Dendritic cell treated with granulocyte-macrophage colony-stimulating factor and Interleukin-4, amounts not matched to agents 40 ng/mL and 50 ng/mL, for 4 days (primary cell): ENCODE measurements around the gene HAAO.

Source experiments
- H3K27ac Mint-ChIP-seq: one replicate; pipeline ENCODE4 v1.8.0; 2022; ENCODE audit warnings: mild to moderate bottlenecking, mixed read lengths
- H3K27me3 Mint-ChIP-seq: one replicate; pipeline ENCODE4 v1.8.0; 2022; ENCODE audit warnings: mild to moderate bottlenecking, mixed read lengths
- H3K36me3 Mint-ChIP-seq: one replicate; pipeline ENCODE4 v1.8.0; 2022; ENCODE audit warnings: low read depth, mixed read lengths
- H3K4me1 Mint-ChIP-seq: one replicate; pipeline ENCODE4 v1.8.0; 2022; ENCODE audit warnings: low read depth, mixed read lengths
- H3K4me3 Mint-ChIP-seq: one replicate; pipeline ENCODE4 v1.8.0; 2022; ENCODE audit warnings: mild to moderate bottlenecking, moderate library complexity, mixed read lengths
- H3K9me3 Mint-ChIP-seq: one replicate; pipeline ENCODE4 v1.8.0; 2022; ENCODE audit warnings: mixed read lengths
- intact Hi-C: fragments of 100-400 bp; cut with micrococcal nuclease; formaldehyde crosslinking; loops from one replicate; pipeline ENCODE4 v1.15.0; 2022

Gene HAAO

GRCh38 chr2:42777883-42778805, 14.2 kb downstream of the HAAO start:
- H3K4me3 Mint-ChIP-seq, result no peak overlapping the region
- H3K9me3 Mint-ChIP-seq, result no peaks in the 10 kb centered on the region
- no peaks in the 10 kb centered on the region for H3K27me3 Mint-ChIP-seq
- peaks cover 51% of the 10 kb centered on the region for H3K36me3 Mint-ChIP-seq
- H3K4me1 Mint-ChIP-seq, result peaks cover 12% of the 10 kb centered on the region
- intact Hi-C loops, result loop anchor here (10.0 kb wide), 1 partner anchor 63 kb away; no protein-coding TSS in a partner anchor
- H3K27ac Mint-ChIP-seq, result no peak overlapping the region

- Mint-ChIP-seq H3K27ac (no peak overlapping the region), H3K9me3 (no peaks in the 10 kb centered on the region), H3K4me1 (peaks cover 12% of the 10 kb centered on the region), H3K4me3 (no peak overlapping the region), H3K27me3 (no peaks in the 10 kb centered on the region), H3K36me3 (peaks cover 29% of the 10 kb centered on the region)
- intact Hi-C loops, result loop anchor here (10.0 kb wide), 1 partner anchor 61 kb away; no protein-coding TSS in a partner anchor
These were observed 16.6 kb downstream of the HAAO start for GRCh38 chr2:42775810-42776209.

GRCh38 chr2:42775186-42775585, 17.2 kb downstream of the HAAO start:
- Mint-ChIP-seq H3K9me3 (no peaks in the 10 kb centered on the region), H3K36me3 (peaks cover 22% of the 10 kb centered on the region), H3K27me3 (no peaks in the 10 kb centered on the region), H3K4me1 (peaks cover 19% of the 10 kb centered on the region), H3K4me3 (no peak overlapping the region), H3K27ac (no peak overlapping the region)
- intact Hi-C loops, result loop anchor here (10.0 kb wide), 1 partner anchor 60 kb away; no protein-coding TSS in a partner anchor

GRCh38 chr2:42771546-42772153, 20.7 kb downstream of the HAAO start:
- Mint-ChIP-seq H3K36me3 (peaks cover 21% of the 10 kb centered on the region), H3K9me3 (no peaks in the 10 kb centered on the region), H3K4me1 (peaks cover 24% of the 10 kb centered on the region), H3K27me3 (peaks cover 4% of the 10 kb centered on the region), H3K27ac (no peak overlapping the region), H3K4me3 (no peak overlapping the region)
- intact Hi-C loops, result loop anchor here (10.0 kb wide), 1 partner anchor 57 kb away; no protein-coding TSS in a partner anchor

GRCh38 chr2:42770288-42771131, 21.9 kb downstream of the HAAO start:
- intact Hi-C loops, result loop anchor here (10.0 kb wide), 1 partner anchor 56 kb away; no protein-coding TSS in a partner anchor
- Mint-ChIP-seq H3K4me1 (peaks cover 24% of the 10 kb centered on the region), H3K36me3 (peaks cover 21% of the 10 kb centered on the region), H3K9me3 (no peaks in the 10 kb centered on the region), H3K27ac (no peak overlapping the region), H3K4me3 (no peak overlapping the region), H3K27me3 (peaks cover 7% of the 10 kb centered on the region)

- intact Hi-C loops, result loop anchor here (10.0 kb wide), 1 partner anchor 55 kb away; no protein-coding TSS in a partner anchor
- no peak overlapping the region for H3K27ac Mint-ChIP-seq
- peaks cover 20% of the 10 kb centered on the region for H3K4me1 Mint-ChIP-seq
- peaks cover 7% of the 10 kb centered on the region for H3K27me3 Mint-ChIP-seq
- peaks cover 21% of the 10 kb centered on the region for H3K36me3 Mint-ChIP-seq
- H3K9me3 Mint-ChIP-seq, result no peaks in the 10 kb centered on the region
- no peak overlapping the region for H3K4me3 Mint-ChIP-seq
These were observed 22.6 kb downstream of the HAAO start for GRCh38 chr2:42769583-42770287.

GRCh38 chr2:42768706-42769256, 23.6 kb downstream of the HAAO start:
- H3K4me3 Mint-ChIP-seq, result no peak overlapping the region
- H3K9me3 Mint-ChIP-seq, result no peaks in the 10 kb centered on the region
- H3K36me3 Mint-ChIP-seq, result peaks cover 18% of the 10 kb centered on the region
- intact Hi-C loops, result no loop called here
- H3K4me1 Mint-ChIP-seq, result peaks cover 27% of the 10 kb centered on the region
- H3K27me3 Mint-ChIP-seq, result peaks cover 8% of the 10 kb centered on the region
- H3K27ac Mint-ChIP-seq, result no peak overlapping the region

- H3K36me3 Mint-ChIP-seq, result peaks cover 16% of the 10 kb centered on the region
- H3K4me1 Mint-ChIP-seq, result peaks cover 33% of the 10 kb centered on the region
- H3K27ac Mint-ChIP-seq, result no peak overlapping the region
- peaks cover 13% of the 10 kb centered on the region for H3K27me3 Mint-ChIP-seq
- intact Hi-C loops, result no loop called here
- no peaks in the 10 kb centered on the region for H3K9me3 Mint-ChIP-seq
- no peak overlapping the region for H3K4me3 Mint-ChIP-seq
These were observed 24.3 kb downstream of the HAAO start for GRCh38 chr2:42767899-42768705.

- Mint-ChIP-seq H3K4me3 (no peak overlapping the region), H3K9me3 (no peaks in the 10 kb centered on the region), H3K4me1 (peaks cover 41% of the 10 kb centered on the region)
These were observed 25.1 kb downstream of the HAAO start for GRCh38 chr2:42767080-42767898.

GRCh38 chr2:42765686-42766085, 26.7 kb downstream of the HAAO start:
- peaks cover 50% of the 10 kb centered on the region for H3K4me1 Mint-ChIP-seq
- no peak overlapping the region for H3K27ac Mint-ChIP-seq
- peaks cover 30% of the 10 kb centered on the region for H3K27me3 Mint-ChIP-seq
- H3K4me3 Mint-ChIP-seq, result no peak overlapping the region
- peaks cover 16% of the 10 kb centered on the region for H3K36me3 Mint-ChIP-seq
- intact Hi-C loops, result no loop called here
- H3K9me3 Mint-ChIP-seq, result no peaks in the 10 kb centered on the region

More at GRCh38 chr2:42767080-42767898, 25.1 kb downstream of the HAAO start:
- Mint-ChIP-seq H3K27me3 (peaks cover 16% of the 10 kb centered on the region), H3K36me3 (peaks cover 16% of the 10 kb centered on the region), H3K27ac (peak overlapping the region; percentile 2)
- intact Hi-C loops, result no loop called here

GRCh38 chr2:42764901-42765300, 27.5 kb downstream of the HAAO start:
- peaks cover 37% of the 10 kb centered on the region for H3K27me3 Mint-ChIP-seq
- intact Hi-C loops, result no loop called here
- no peaks in the 10 kb centered on the region for H3K9me3 Mint-ChIP-seq
- peaks cover 45% of the 10 kb centered on the region for H3K4me1 Mint-ChIP-seq
- H3K36me3 Mint-ChIP-seq, result peaks cover 16% of the 10 kb centered on the region
- no peak overlapping the region for H3K4me3 Mint-ChIP-seq
- no peak overlapping the region for H3K27ac Mint-ChIP-seq

GRCh38 chr2:42764096-42764495, 28.3 kb downstream of the HAAO start, which contains the start of gene OXER1:
OXER1 (minus strand) TSS chr2:42764135; CDS start chr2:42764062, 73 bp downstream.
- peaks cover 16% of the 10 kb centered on the region for H3K36me3 Mint-ChIP-seq
- H3K9me3 Mint-ChIP-seq, result no peaks in the 10 kb centered on the region
- H3K27me3 Mint-ChIP-seq, result peaks cover 42% of the 10 kb centered on the region
- intact Hi-C loops, result no loop called here
- H3K4me1 Mint-ChIP-seq, result peaks cover 45% of the 10 kb centered on the region
- peak within 1 kb of the TSS; percentile 47 for H3K27ac Mint-ChIP-seq
- H3K4me3 Mint-ChIP-seq, result no peak within 1 kb of the TSS
